RPMI7951 (cell line): Measurements from ENCODE around the gene ZNF398. TPM values are rescaled to one million over a fixed set of nuclear protein-coding genes. Genes with fewer than 3 reads are reported as not detected.
"Not testable (repeated sequence)": the region's sequence is repeated elsewhere in the genome, so short reads cannot be mapped to it uniquely, and the experiment has no call there.

Experiments used
- DNase-seq: peaks from one replicate; pipeline ENCODE4 v3.0.0-alpha.2; 2012; ENCODE audit warnings: low read depth
- total RNA-seq: library from RNA; depleted of rRNA; stranded (reverse); fragments of >200 nt; shearing (Covaris generic); gene quantifications from 2 replicates; pipeline ENCODE4 v1.2.3, GENCODE V29; 2014; rRNA removed

ZNF398 gene
- total RNA-seq, 1 experiment from 2014 or later: 14.2 TPM

GRCh38 chr7:149225656-149226055, 78.4 kb downstream of the ZNF398 start:
- no peak for DNase-seq

DNA sequence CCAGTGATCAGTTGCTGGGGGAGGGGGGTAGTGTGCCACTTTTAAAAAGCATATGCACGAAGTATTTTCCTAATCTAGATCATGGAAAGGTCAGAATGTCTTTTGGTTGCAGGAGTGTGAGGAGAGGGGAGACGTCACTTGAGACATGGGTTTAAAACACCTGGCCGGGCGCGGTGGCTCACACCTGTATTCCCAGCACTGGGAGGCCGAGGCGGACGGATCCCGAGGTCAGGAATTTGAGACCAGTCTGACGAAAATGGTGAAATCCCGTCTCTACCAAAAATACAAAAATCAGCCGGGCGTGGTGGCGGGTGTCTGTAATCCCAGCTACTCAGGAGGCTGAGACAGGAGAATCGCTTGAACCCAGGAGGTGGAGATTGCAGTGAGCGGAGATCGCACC, 79.1 kb downstream of the ZNF398 start:
- not testable (repeated sequence) for DNase-seq

DNA sequence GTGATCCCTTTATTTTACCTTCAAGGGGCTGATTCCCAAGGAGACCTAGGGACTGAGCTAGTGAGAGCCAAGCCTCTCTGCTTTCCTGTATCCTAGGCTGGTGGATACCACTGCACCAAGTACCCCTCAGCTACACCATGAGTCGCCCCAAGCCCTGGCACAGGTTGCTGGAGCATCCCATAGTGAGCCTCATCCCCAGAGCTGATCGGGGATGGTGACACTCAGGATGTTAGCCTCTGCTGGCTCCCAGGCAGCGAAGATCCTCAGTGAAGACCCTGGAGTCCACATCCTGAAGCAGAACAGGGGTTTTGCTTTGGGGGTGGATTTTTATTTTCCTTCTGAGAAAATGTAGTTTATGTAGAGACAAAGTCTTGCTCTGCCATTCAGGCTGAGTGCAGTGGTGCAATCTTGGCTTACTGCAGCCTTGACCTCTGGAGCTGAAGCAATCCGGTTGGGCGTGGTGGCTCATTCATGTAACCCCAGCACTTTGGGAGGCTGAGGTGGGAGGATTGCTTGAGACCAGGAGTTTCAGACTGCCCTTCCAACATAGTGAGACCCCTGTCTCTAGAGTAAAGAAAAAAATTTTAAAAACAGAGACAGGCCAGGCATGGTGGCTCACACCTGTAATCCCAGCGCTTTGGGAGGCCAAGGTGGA, 79.7 kb downstream of the ZNF398 start:
- no peak for DNase-seq

GRCh38 chr7:149228831-149229471, 81.7 kb downstream of the ZNF398 start:
- DNase-seq: no peak

DNA sequence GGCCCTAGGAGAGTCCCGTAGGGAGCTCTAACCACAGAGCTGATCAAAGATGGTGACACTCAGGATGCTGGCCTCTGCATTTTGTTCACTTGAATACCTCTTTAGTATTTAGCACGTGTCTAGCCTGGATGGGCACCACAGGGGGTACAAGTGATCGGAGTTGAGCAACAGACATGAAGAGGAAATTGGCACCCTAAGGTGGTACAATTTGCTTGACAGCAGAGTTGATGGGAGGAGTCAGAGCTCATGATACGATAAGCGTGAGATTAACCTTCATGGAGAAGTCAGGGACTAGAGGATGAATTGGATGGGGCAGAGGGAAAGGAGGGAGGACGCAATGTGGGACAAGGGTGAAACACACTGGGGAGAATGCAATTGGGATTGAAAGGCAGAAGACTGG, 82.3 kb downstream of the ZNF398 start:
- DNase-seq: no peak

GRCh38 chr7:149232362-149232761, 85.1 kb downstream of the ZNF398 start:
- DNase-seq: no peak

Other genes starting within 250 kb of the ZNF398 start
- 237 and 286 TPM in 2 replicates for gene PDIA4, start 118.9 kb upstream of the ZNF398 start, total RNA-seq
- gene ZNF786, start 56.7 kb upstream of the ZNF398 start, total RNA-seq: 2.2 and 2.8 TPM in 2 replicates
- 0.48 and 1.3 TPM in 2 replicates for gene ZNF425, start 21.1 kb upstream of the ZNF398 start, total RNA-seq
- gene ZNF282, start 48.1 kb downstream of the ZNF398 start, total RNA-seq: 8.3 and 12.1 TPM in 2 replicates
- gene ZNF212, start 92.2 kb downstream of the ZNF398 start, total RNA-seq: 2.6 and 2.7 TPM in 2 replicates
- 2.2 and 4.1 TPM in 2 replicates for gene ZNF783, start 114.7 kb downstream of the ZNF398 start, total RNA-seq